Fibroblast of villous mesenchyme (primary cell): ENCODE measurements around the gene KNTC1. TPM values are rescaled to one million over a fixed set of nuclear protein-coding genes. Genes with fewer than 3 reads are reported as not detected.
A peak's percentile ranks its signal among the peaks of the same experiment; 100 is the strongest.
"Not testable (repeated sequence)": the region's sequence is repeated elsewhere in the genome, so short reads cannot be mapped to it uniquely, and the experiment has no call there.

ENCODE experiments used
- DNase-seq: peaks from one replicate; pipeline ENCODE4 v3.0.0-alpha.2; 2010; ENCODE audit warnings: low read depth
- H3K4me3 ChIP-seq: 2 replicates; pipeline ENCODE4 v1.5.1; 2011; ENCODE audit warnings: low read depth, mild to moderate bottlenecking, low read length
- CTCF ChIP-seq: IDR thresholded peaks from 2 replicates; pipeline ENCODE4 v1.5.1; 2012; ENCODE audit warnings: low read depth, mild to moderate bottlenecking, low read length; ENCODE audit not compliant: insufficient read depth
- total RNA-seq: library from RNA; depleted of rRNA; stranded (reverse); fragments of >200 nt; gene quantifications from 2 replicates; pipeline ENCODE4 v1.2.3, GENCODE V29; 2012

Gene KNTC1
- total RNA-seq, 1 donor = 28.5 TPM

DNA sequence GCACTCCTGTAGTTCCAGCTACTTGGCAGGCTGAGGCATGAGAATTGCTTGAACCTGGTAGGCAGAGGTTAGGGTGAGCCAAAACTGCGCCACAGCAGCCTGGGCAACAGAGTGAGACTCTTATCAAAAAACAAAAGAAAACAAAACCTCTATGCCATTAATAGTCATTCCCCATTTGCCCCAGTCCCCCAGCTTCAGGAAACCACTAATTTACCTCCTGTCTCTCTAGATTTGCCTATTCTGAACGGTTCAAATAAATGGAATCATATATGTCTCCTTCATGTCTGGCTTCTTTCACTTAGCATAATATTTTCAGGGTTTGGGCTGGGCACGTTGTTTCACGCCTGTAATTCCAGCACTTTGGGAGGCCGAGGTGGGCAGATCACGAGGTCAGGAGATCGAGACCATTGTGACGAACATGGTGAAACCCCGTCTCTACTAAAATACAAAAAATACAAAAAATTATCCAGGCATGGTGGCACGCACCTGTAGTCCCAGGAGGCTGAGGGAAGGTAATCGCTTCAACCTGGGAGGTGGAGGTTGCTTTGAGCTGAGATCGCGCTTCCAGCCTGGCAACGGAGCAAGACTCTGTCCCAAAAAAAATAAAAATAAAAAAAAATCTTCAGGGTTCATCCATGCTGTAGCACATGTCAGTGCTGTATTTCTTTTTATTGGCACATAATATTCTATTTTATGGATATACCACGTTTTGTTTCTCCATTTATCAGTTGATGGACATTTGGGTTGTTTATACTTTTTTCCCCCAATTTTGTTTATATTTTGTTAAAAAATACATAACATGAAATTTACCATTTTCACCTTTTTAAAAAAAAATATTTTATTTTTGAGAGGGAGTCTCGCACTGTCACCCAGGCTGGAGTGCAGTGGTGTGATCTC lies 31.9 kb downstream of the KNTC1 start:
- no peak for DNase-seq
- no peak overlapping the region for H3K4me3 ChIP-seq
- TF ChIP-seq CTCF = no peak

GRCh38 chr12:122560138-122560537 lies 33.1 kb downstream of the KNTC1 start:
- no peak for DNase-seq
- no peak overlapping the region for H3K4me3 ChIP-seq
- TF ChIP-seq CTCF = no peak

- no peak for TF ChIP-seq CTCF
- no peak for DNase-seq
- H3K4me3 ChIP-seq = no peak overlapping the region
These were observed 36.3 kb downstream of the KNTC1 start for GRCh38 chr12:122563361-122563760.

DNA sequence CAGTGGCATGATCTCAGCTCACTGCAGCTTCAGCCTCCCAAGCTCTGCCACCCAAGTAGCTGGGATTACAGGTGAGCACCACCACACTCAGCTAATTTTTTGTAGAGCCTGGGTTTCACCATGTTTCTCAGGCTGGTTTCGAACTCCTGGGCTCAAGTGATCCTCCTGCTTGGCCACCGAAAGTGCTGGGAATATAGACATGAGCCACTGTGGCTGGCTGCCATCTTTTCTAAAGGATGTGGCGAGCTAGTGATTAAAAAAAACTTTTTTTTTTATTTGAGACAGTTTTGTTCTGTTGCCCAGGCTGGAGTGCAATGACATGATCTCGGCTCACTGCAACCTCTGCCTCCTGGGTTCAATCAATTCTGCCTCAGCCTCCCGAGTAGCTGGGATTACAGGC lies 39.8 kb downstream of the KNTC1 start:
- H3K4me3 ChIP-seq, DNase-seq: not testable (repeated sequence)

GRCh38 chr12:122569288-122569687 lies 42.2 kb downstream of the KNTC1 start:
- no peak for TF ChIP-seq CTCF
- no peak overlapping the region for H3K4me3 ChIP-seq
- DNase-seq = no peak

- H3K4me3 ChIP-seq = not testable (repeated sequence)
- peak; percentile 13 for DNase-seq
These were observed 43.0 kb downstream of the KNTC1 start for GRCh38 chr12:122570006-122570405.

- H3K4me3 ChIP-seq = no peak overlapping the region
- no peak for TF ChIP-seq CTCF
- DNase-seq = no peak
These were observed 44.8 kb downstream of the KNTC1 start for GRCh38 chr12:122571821-122572220.

DNA sequence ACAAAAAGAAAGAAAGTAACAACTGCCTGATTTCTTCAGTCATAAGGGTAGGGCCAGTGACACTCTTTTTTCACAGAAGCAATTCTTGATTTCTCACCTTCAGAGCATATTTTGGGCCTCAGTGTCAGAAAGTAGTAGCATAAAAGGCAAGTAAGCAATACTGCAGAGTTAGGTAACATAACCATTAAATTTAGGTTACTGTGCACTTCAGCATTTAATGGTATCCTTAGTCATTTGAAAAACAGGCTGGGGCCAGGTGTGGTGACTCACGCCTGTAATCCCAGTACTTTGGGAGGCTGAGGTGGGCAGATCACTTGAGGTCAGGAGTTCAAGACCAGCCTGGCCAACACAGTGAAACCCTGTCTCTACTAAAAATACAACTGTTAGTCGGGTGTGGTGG lies 56.2 kb downstream of the KNTC1 start:
- not testable (repeated sequence) for H3K4me3 ChIP-seq, DNase-seq
